ENCODE results near the gene ZNF354C. TPM values are rescaled to one million over a fixed set of nuclear protein-coding genes. Genes with fewer than 3 reads are reported as not detected.
A peak's percentile ranks its signal among the peaks of the same experiment; 100 is the strongest.

ZNF354C gene
- total and polyA plus RNA-seq, 2 of the 13 experiments (the other 11 are each of a cell fraction or from before 2014, with no cell fraction given) = 0.02 TPM; not detected in 1

DNA sequence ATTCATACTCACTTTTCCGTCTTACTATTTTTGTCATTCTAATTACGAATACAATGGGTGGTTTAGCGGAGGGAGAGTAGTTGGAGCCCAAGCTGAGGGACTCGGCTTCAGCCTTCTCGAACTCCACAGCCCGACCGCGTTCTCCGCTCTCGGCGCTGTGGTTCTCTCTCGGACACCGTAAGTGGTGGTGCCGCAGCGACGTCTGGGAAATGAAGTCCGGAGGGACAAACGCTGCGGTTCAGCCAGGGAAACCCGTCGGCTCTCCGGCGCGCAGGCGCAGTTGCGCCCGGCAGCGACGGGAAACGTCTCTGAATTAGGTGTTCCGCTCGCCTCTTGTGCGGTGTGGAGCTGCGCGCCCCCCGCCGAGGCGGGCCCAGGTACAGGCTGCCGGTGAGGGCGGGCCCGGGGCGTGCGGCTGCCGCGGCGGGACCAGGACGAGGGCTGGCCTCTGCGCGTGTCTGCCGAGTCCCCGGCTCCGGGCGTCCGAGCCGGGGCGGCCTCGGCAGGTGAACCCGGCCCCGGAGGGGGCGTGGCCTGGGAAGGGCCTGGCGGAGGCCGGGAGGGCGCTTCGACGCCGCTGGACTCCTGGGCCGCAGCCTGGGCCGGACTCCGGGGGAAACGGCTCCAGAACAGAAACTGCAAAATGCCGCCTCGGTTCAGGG, 36.5 kb upstream of the ZNF354C start, which contains the start of gene ZNF879 (continued):
- TF ChIP-seq, protein P1, sequence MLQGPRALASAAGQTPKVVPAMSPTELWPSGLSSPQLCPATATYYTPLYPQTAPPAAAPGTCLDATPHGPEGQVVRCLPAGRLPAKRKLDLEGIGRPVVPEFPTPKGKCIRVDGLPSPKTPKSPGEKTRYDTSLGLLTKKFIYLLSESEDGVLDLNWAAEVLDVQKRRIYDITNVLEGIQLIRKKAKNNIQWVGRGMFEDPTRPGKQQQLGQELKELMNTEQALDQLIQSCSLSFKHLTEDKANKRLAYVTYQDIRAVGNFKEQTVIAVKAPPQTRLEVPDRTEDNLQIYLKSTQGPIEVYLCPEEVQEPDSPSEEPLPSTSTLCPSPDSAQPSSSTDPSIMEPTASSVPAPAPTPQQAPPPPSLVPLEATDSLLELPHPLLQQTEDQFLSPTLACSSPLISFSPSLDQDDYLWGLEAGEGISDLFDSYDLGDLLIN (CRISPR knock-in tag; IDR thresholded peaks at IDR 0.05; ENCODE audit: borderline replicate concordance) = 0 out of 2 replicates have a peak, but pooled peaks have one; percentile 42
- no peak for TF ChIP-seq CHD2 (IDR thresholded peaks at IDR 0.05; ENCODE audit: low read depth, low read length)
- no peak for TF ChIP-seq SRSF9 (IDR thresholded peaks at IDR 0.05; ENCODE audit: borderline replicate concordance, insufficient read depth, low read depth, low read length, poor library complexity, severe bottlenecking)
- no peak for TF ChIP-seq ZNF775 (CRISPR knock-in tag; IDR thresholded peaks at IDR 0.05; ENCODE audit: borderline replicate concordance)
- TF ChIP-seq ZSCAN9 (CRISPR knock-in tag; IDR thresholded peaks at IDR 0.05; ENCODE audit: borderline replicate concordance) = no peak
- peak; percentile 93 for TF ChIP-seq HNRNPLL (IDR thresholded peaks at IDR 0.05; ENCODE audit: low read depth, low read length, poor library complexity, severe bottlenecking)
- TF ChIP-seq, protein P2, sequence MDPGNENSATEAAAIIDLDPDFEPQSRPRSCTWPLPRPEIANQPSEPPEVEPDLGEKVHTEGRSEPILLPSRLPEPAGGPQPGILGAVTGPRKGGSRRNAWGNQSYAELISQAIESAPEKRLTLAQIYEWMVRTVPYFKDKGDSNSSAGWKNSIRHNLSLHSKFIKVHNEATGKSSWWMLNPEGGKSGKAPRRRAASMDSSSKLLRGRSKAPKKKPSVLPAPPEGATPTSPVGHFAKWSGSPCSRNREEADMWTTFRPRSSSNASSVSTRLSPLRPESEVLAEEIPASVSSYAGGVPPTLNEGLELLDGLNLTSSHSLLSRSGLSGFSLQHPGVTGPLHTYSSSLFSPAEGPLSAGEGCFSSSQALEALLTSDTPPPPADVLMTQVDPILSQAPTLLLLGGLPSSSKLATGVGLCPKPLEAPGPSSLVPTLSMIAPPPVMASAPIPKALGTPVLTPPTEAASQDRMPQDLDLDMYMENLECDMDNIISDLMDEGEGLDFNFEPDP (CRISPR knock-in tag; conservative IDR thresholded peaks at IDR 0.05) = no peak
- TF ChIP-seq KAT8 (CRISPR knock-in tag; IDR thresholded peaks at IDR 0.05) = no peak; the same call in 1 of the 2 replicates
- no peak for TF ChIP-seq RFX3 (CRISPR knock-in tag; IDR thresholded peaks at IDR 0.05)
- no peak for TF ChIP-seq TP53 (CRISPR knock-in tag; conservative IDR thresholded peaks at IDR 0.05)
- TF ChIP-seq, protein P3, sequence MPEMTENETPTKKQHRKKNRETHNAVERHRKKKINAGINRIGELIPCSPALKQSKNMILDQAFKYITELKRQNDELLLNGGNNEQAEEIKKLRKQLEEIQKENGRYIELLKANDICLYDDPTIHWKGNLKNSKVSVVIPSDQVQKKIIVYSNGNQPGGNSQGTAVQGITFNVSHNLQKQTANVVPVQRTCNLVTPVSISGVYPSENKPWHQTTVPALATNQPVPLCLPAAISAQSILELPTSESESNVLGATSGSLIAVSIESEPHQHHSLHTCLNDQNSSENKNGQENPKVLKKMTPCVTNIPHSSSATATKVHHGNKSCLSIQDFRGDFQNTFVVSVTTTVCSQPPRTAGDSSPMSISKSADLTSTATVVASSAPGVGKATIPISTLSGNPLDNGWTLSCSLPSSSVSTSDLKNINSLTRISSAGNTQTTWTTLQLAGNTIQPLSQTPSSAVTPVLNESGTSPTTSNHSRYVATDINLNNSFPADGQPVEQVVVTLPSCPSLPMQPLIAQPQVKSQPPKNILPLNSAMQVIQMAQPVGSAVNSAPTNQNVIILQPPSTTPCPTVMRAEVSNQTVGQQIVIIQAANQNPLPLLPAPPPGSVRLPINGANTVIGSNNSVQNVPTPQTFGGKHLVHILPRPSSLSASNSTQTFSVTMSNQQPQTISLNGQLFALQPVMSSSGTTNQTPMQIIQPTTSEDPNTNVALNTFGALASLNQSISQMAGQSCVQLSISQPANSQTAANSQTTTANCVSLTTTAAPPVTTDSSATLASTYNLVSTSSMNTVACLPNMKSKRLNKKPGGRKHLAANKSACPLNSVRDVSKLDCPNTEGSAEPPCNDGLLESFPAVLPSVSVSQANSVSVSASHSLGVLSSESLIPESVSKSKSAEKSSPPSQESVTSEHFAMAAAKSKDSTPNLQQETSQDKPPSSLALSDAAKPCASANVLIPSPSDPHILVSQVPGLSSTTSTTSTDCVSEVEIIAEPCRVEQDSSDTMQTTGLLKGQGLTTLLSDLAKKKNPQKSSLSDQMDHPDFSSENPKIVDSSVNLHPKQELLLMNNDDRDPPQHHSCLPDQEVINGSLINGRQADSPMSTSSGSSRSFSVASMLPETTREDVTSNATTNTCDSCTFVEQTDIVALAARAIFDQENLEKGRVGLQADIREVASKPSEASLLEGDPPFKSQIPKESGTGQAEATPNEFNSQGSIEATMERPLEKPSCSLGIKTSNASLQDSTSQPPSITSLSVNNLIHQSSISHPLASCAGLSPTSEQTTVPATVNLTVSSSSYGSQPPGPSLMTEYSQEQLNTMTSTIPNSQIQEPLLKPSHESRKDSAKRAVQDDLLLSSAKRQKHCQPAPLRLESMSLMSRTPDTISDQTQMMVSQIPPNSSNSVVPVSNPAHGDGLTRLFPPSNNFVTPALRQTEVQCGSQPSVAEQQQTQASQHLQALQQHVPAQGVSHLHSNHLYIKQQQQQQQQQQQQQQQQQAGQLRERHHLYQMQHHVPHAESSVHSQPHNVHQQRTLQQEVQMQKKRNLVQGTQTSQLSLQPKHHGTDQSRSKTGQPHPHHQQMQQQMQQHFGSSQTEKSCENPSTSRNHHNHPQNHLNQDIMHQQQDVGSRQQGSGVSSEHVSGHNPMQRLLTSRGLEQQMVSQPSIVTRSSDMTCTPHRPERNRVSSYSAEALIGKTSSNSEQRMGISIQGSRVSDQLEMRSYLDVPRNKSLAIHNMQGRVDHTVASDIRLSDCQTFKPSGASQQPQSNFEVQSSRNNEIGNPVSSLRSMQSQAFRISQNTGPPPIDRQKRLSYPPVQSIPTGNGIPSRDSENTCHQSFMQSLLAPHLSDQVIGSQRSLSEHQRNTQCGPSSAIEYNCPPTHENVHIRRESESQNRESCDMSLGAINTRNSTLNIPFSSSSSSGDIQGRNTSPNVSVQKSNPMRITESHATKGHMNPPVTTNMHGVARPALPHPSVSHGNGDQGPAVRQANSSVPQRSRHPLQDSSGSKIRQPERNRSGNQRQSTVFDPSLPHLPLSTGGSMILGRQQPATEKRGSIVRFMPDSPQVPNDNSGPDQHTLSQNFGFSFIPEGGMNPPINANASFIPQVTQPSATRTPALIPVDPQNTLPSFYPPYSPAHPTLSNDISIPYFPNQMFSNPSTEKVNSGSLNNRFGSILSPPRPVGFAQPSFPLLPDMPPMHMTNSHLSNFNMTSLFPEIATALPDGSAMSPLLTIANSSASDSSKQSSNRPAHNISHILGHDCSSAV (CRISPR knock-in tag; IDR thresholded peaks at IDR 0.05; ENCODE audit: borderline replicate concordance) = no peak
- TF ChIP-seq ZNF292 (CRISPR knock-in tag; IDR thresholded peaks at IDR 0.05; ENCODE audit: borderline replicate concordance, low read depth) = no peak
- no peak for TF ChIP-seq RARA (CRISPR knock-in tag; IDR thresholded peaks at IDR 0.05)
- TF ChIP-seq SAFB2 (CRISPR knock-in tag; IDR thresholded peaks at IDR 0.05; ENCODE audit: borderline replicate concordance, low read depth) = no peak
- TF ChIP-seq, protein P4, sequence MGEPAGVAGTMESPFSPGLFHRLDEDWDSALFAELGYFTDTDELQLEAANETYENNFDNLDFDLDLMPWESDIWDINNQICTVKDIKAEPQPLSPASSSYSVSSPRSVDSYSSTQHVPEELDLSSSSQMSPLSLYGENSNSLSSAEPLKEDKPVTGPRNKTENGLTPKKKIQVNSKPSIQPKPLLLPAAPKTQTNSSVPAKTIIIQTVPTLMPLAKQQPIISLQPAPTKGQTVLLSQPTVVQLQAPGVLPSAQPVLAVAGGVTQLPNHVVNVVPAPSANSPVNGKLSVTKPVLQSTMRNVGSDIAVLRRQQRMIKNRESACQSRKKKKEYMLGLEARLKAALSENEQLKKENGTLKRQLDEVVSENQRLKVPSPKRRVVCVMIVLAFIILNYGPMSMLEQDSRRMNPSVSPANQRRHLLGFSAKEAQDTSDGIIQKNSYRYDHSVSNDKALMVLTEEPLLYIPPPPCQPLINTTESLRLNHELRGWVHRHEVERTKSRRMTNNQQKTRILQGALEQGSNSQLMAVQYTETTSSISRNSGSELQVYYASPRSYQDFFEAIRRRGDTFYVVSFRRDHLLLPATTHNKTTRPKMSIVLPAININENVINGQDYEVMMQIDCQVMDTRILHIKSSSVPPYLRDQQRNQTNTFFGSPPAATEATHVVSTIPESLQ (CRISPR knock-in tag; conservative IDR thresholded peaks at IDR 0.05) = no peak
- TF ChIP-seq ZNF790 (CRISPR knock-in tag; IDR thresholded peaks at IDR 0.05; ENCODE audit: borderline replicate concordance) = no peak; the same call in 1 of the 2 replicates

Measured in HepG2 (cell line).